NCI-H82 (cell line): ENCODE data around the gene ODF2.
"Not testable (repeated sequence)": the region's sequence is repeated elsewhere in the genome, so short reads cannot be mapped to it uniquely, and the experiment has no call there.

Source experiments
- DNase-seq: peaks from one replicate; lab custom pipeline; 2025; lab: John Stamatoyannopoulos, UW

ODF2 gene

DNA sequence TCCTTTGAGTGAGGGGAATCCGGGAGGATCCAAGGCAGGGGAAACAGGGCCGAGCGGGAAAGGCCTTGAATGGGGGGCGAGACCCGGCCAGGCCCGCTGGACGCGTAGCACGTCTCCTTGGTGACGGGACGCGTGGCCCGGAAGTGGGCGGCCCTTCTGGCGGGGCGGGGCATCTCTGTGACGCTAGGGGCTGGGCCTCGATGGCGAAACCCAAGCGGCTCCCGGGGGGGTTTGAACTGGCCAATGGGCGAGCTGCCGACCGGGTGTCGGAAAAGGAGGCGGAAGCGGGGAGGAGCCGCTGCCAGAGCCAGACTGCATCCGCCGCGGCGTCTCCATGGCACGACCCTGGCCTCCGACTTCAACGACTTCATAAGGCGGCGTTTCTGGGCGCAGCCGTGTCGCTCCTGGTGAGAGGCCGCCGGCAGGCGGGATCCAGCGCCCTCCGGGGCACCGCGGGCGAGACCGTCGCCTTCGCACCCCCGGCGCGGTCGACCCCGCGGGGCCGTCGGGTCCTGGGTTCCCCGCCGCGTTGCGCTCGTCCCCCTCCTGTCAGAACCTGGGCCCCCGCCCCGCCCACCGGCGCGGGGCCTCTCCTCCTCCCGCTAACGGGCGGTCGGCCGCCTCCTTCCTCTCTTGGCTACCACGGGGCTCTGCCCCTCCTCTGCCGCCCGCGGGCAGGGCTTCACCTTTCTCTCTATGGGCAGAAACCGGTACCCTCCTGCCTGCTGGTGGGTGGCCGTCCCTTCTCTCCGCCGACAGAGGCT, at the start of gene ODF2:
TSS of gene ODF2 (plus strand) at position 158 of the 764 bp plus-strand sequence. CDS start at position 244, 86 bp downstream.
- DNase-seq = peak; percentile 98

- DNase-seq = no peak
These were observed 48.9 kb upstream of the ODF2 start for GRCh38 chr9:128406848-128407391.

DNA sequence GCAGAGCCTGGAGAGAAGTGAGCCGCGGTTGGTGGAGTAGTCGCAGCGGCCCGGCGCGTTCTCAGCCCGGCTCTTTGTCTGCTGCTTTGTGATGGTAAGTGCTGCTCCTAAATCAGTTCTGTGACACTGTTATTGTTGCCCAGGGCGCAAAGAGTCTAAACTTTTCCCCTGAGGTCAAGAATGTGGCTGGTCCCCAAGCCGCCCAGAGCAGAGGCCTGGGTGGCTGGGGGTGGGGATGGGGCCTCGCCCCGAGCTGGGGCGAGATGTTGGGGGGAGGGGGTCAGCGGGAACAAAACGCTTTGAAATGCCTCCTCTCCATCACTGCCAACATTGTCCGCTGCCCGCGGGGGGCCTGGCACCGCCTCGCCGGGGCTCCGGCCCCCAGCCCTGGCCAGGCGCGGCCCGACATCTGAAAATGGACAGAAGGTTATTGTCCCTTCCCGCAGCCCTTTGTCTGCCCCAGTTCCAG, 46.8 kb upstream of the ODF2 start:
- DNase-seq = no peak

- DNase-seq = no peak
These were observed 46.4 kb upstream of the ODF2 start for GRCh38 chr9:128409450-128409849.

DNA sequence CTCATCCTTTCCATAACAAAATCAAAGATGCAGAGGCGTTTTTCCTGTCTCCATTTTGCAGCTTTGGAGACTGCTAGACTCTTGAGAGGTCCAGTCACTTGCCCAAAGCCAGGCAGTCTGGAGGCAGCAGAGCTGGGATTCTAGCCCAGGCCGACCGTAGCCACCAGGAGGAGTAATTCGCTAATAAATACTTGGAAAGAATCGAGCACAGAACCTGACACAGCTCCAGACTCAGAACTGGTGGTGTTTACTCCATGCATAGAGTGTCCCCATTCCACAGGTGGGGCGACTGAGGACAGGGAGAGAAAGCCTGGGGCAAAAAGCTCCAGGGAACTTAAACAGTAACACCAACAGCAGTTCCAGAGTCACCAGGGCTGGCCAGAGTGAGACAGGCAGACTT, 45.8 kb upstream of the ODF2 start:
- DNase-seq = peak; percentile 32

DNA sequence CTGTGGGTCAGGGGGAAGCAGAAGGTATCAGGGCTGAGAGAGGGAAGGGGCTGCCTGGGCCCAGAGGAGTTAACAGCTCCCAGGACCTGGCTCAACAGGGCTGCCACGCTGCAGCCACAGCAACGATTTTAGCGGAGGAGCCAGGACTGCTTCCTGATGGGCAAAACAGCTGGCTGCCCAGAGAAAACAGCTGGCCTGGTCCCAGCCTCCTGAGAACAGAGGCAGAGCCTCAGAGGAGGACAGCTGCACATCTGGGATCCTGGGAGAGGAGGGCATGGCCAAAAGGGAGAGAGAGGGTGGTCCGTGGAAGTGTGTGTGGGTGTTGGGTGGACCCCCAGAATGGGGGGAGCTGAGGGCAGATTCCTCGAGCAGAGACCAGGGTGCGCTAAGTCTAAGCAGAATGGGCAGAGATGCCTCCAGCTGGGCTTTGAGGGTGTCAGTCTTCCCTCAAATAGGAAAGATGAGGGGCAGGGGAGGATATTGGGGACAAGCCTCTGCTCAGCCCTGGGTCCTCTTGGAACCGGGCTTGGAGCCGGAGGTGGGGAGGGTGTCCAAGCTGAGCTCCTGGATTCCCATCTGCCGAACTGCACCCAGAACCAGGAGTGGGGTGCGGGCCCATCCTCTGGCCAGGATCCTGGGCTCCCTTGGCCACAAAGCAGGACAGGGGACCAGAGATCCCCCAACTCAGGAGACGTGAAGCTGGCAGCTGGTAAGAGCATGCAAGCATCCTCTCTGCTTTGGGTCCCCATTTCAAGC, 44.3 kb upstream of the ODF2 start:
- DNase-seq = peak; percentile 21

- DNase-seq = peak; percentile 90
These were observed 43.6 kb upstream of the ODF2 start for GRCh38 chr9:128412120-128412790.

- DNase-seq = not testable (repeated sequence)
These were observed 42.1 kb upstream of the ODF2 start for GRCh38 chr9:128413728-128414127.

- peak; percentile 38 for DNase-seq
These were observed 41.3 kb upstream of the ODF2 start for GRCh38 chr9:128414461-128414860.

- no peak for DNase-seq
These were observed 40.5 kb upstream of the ODF2 start for GRCh38 chr9:128415281-128415680.

- DNase-seq = no peak
These were observed 39.8 kb upstream of the ODF2 start for GRCh38 chr9:128416014-128416413.

GRCh38 chr9:128416432-128417019, 39.3 kb upstream of the ODF2 start:
- DNase-seq = no peak

DNA sequence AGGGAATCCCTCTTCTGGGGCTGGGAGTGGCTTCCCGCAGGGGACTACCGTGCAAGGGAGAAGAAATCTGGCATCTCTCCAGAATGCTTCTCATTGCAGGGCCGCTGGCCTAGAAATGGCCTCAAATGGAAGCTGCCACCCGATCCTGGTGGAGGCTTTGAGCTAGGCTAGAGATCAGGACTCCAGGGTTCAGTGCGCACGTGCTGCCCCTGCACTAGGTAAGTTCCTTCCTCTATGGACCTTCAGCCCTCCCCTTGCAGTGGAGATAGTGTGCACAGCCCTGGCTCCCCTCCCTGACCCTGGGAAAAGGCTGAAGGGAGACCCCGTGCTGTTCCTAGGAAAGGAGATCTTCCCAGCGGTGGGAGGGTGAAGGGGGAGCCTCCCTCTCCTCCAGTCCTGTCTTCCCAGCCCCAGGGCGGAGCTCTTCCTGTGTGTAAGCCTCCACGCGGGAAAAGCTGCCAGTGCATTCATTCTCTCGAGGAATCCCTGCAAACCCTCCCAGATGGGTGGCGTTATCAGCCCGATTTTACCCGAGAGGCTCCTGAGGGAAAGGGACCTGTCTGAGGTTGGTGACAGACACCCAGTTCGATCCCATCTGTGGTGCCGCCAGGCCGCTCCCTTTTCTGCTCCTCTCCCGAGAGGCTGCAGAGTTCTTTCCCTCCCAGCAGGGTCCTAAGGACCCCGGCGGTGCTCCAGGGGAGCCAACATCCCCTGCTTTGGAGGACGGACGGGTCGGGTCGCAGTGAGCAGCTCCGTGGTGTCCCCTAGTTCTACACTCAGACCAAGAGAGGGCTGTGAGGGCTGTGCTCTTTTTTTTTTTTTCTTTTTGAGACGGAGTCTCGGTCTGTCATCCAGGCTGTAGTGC, 36.5 kb upstream of the ODF2 start:
- peak; percentile 54 for DNase-seq

GRCh38 chr9:128420060-128420650, 35.7 kb upstream of the ODF2 start:
- DNase-seq = peak; percentile 84

DNA sequence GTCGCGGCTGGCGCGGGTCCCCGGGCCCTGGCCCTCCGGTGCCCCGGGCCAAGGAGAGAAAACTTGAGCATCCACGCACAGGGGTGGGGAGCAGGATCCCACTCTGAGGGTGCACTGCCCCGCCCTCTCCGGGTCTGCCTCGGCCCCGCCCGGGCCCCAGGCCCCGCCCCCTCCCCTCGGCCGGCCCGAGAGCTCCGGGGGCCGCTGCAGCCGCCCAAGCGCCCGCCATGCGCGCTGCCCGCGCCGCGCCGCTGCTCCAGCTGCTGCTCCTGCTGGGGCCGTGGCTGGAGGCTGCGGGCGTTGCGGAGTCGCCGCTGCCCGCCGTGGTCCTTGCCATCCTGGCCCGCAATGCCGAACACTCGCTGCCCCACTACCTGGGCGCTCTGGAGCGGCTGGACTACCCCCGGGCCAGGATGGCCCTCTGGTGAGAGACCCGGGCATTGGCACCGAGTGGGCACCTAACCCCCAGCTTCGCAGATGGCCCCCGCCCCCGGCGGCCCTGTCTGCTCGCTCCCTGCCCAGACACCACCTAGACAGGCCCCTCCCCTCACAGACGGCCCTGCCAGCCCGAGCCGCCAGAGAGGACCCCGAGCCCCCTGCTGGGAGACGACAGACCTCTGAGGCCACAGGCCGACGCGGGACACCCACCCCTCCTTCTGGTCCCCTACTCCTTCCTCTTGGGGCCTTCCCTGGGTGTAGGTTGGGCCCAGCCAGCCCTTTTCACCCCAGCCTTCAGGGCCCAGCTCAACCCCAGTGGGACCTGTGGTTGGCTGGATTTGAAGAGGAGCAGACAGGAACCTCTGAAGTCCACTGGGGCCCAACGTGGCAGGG, 34.9 kb upstream of the ODF2 start, which contains the start of gene CERCAM:
TSS of gene CERCAM (plus strand) at position 207 of the 831 bp plus-strand sequence. CDS start at position 228, 21 bp downstream.
- peak; percentile 74 for DNase-seq

- no peak for DNase-seq
These were observed 34.3 kb upstream of the ODF2 start for GRCh38 chr9:128421482-128421996.

DNA sequence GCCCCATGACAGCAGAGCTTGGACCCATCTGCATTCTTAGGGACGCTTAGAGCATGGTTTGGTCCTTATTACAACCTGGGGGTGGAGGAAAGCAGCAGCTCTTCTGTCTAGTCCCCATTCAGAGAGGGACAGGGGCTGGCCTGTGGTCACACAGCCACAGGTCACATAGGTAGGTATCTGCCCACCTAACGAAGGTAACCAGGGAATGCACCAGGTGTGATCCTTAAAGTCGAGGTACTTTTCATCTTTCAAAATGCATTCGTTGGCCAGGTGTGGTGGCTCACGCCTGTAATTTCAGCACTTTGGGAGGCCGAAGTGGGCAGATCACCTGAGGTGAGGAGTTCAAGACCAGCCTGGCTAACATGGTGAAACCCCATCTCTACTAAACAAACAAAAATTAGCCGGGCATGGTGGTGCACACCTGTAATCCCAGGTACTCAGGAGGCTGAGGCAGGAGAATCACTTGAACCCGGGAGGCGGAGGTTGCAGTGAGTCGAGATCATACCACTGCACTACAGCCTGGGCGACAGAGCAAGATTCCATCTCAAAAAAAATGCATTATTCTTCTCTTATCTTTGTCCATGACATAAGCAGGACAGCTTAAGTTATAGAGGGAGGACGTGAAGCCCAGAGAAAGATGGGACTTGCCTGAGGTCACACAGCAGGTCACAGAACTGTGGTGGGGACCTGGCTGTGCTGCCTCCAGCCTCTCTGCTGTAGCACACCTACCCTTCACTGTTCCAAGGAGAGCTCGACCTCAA, 33.6 kb upstream of the ODF2 start:
- DNase-seq = not testable (repeated sequence)

DNA sequence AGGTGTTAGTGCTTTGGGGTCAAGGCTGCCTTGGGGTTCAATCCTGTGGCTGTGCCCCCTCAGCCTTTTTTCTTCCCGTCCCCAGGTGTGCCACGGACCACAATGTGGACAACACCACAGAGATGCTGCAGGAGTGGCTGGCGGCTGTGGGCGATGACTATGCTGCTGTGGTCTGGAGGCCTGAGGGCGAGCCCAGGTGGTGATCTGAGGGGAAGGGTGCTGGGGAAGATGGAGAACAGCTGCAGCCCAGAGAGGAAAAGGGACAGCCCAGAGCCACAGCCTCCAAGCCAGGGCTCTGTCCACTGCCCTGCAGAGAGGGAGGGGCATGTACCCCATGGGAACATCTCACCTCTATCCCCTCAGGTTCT, 33.0 kb upstream of the ODF2 start:
- no peak for DNase-seq

DNA sequence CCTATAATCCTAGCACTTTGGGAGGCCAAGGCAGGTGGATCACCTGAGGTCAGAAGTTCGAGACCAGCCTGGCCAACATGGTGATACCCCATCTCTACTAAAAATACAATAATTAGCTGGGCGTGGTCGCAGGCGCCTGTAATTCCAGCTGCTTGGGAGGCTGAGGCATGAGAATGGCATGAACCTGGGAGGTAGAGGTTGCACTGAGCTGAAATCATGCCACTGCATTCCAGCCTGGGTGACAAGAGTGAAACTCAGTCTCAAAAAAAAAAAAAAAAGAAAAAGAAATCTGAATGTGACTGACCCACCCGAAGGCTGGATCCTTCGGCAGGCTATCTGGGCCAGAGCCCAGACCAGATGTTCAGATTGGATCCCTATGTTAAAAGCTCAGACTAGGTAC, 32.5 kb upstream of the ODF2 start:
- DNase-seq = not testable (repeated sequence)
